ENCODE measurements around the gene JAGN1.
A peak's percentile ranks its signal among the peaks of the same experiment; 100 is the strongest.
"Not testable (repeated sequence)": the region's sequence is repeated elsewhere in the genome, so short reads cannot be mapped to it uniquely, and the experiment has no call there.

JAGN1 gene

GRCh38 chr3:9863058-9863772 is 27.2 kb upstream of the JAGN1 start:
- peak overlapping the region; percentile 38 for H3K4me3 ChIP-seq (ENCODE audit: low read length)
- DNase-seq (ENCODE audit: low read depth), result no peak
- TF ChIP-seq CTCF (conservative IDR thresholded peaks at IDR 0.05; ENCODE audit: low read length), result no peak

GRCh38 chr3:9864200-9864927 is 26.0 kb upstream of the JAGN1 start:
- TF ChIP-seq CTCF (conservative IDR thresholded peaks at IDR 0.05; ENCODE audit: low read length), result no peak
- DNase-seq (ENCODE audit: low read depth), result peak; percentile 87
- no peak overlapping the region for H3K4me3 ChIP-seq (ENCODE audit: low read length)

GRCh38 chr3:9865125-9865637 is 25.2 kb upstream of the JAGN1 start:
- not testable (repeated sequence) for H3K4me3 ChIP-seq (ENCODE audit: low read length)

GRCh38 chr3:9866639-9867038 is 23.8 kb upstream of the JAGN1 start:
- TF ChIP-seq CTCF (conservative IDR thresholded peaks at IDR 0.05; ENCODE audit: low read length), result no peak
- peak; percentile 25 for DNase-seq (ENCODE audit: low read depth)

More at GRCh38 chr3:9865125-9865637, 25.2 kb upstream of the JAGN1 start:
- DNase-seq (ENCODE audit: low read depth), result not testable (repeated sequence)

GRCh38 chr3:9867106-9867505 is 23.3 kb upstream of the JAGN1 start:
- DNase-seq (ENCODE audit: low read depth), result no peak
- no peak overlapping the region for H3K4me3 ChIP-seq (ENCODE audit: low read length)
- TF ChIP-seq CTCF (conservative IDR thresholded peaks at IDR 0.05; ENCODE audit: low read length), result no peak

More at GRCh38 chr3:9866639-9867038, 23.8 kb upstream of the JAGN1 start:
- H3K4me3 ChIP-seq (ENCODE audit: low read length), result no peak overlapping the region

- no peak for TF ChIP-seq CTCF (conservative IDR thresholded peaks at IDR 0.05; ENCODE audit: low read length)
- no peak overlapping the region for H3K4me3 ChIP-seq (ENCODE audit: low read length)
- DNase-seq (ENCODE audit: low read depth), result no peak
Measured at GRCh38 chr3:9869955-9870354, 20.5 kb upstream of the JAGN1 start.

GRCh38 chr3:9870978-9871377 is 19.4 kb upstream of the JAGN1 start:
- TF ChIP-seq CTCF (conservative IDR thresholded peaks at IDR 0.05; ENCODE audit: low read length), result no peak
- no peak overlapping the region for H3K4me3 ChIP-seq (ENCODE audit: low read length)
- peak; percentile 66 for DNase-seq (ENCODE audit: low read depth)

- H3K4me3 ChIP-seq (ENCODE audit: low read length); DNase-seq (ENCODE audit: low read depth): not testable (repeated sequence)
Measured at GRCh38 chr3:9872067-9872466, 18.3 kb upstream of the JAGN1 start.
